SU-DHL-6 (cell line): Measurements from ENCODE around the gene FITM1.

Experiments used
- H2AFZ ChIP-seq: fragments of 200-600 bp; sonication (generic); 2 replicates; pipeline ENCODE4 v1.6.1; 2014; ENCODE audit warnings: low read depth, mild to moderate bottlenecking, moderate library complexity, mixed read lengths, antibody characterized with exemption, low read length; ENCODE audit not compliant: severe bottlenecking
- H3F3A ChIP-seq: fragments of 200-600 bp; shearing (Covaris generic); 2 replicates; pipeline ENCODE4 v1.6.0; 2016; ENCODE audit warnings: antibody characterized with exemption, mild to moderate bottlenecking; ENCODE audit not compliant: insufficient read depth
- H3K27ac ChIP-seq: fragments of 200-600 bp; sonication (generic); 2 replicates; pipeline ENCODE4 v1.5.1; 2016; ENCODE audit warnings: low read depth, mild to moderate bottlenecking, low read length, moderate library complexity, mixed read lengths
- H3K27me3 ChIP-seq: fragments of 200-600 bp; sonication (generic), shearing (Covaris generic); 2 replicates; pipeline ENCODE4 v1.6.0; 2014; ENCODE audit warnings: mild to moderate bottlenecking, low read length
- H3K36me3 ChIP-seq: fragments of 200-600 bp; sonication (generic); 2 replicates; pipeline ENCODE4 v1.6.1; 2014; ENCODE audit warnings: mild to moderate bottlenecking, low read length, mixed read lengths
- H3K4me2 ChIP-seq: fragments of 300-600, 200-600 bp; shearing (Covaris generic), sonication (generic); 2 replicates; pipeline ENCODE4 v1.6.0; 2014; ENCODE audit warnings: low read length, low read depth, mild to moderate bottlenecking; ENCODE audit not compliant: poor library complexity, severe bottlenecking
- H3K4me3 ChIP-seq: fragments of 200-600 bp; sonication (generic); 2 replicates; pipeline ENCODE4 v1.5.1; 2014; ENCODE audit warnings: antibody characterized with exemption, low read length, mild to moderate bottlenecking, mixed read lengths; ENCODE audit not compliant: insufficient read depth, poor library complexity, severe bottlenecking
- H3K79me2 ChIP-seq: fragments of 200-600 bp; sonication (generic); 2 replicates; pipeline ENCODE4 v1.6.1; 2014; ENCODE audit warnings: mild to moderate bottlenecking, low read length, moderate library complexity; ENCODE audit not compliant: insufficient read depth
- H3K9ac ChIP-seq: fragments of 200-600 bp; sonication (generic); 2 replicates; pipeline ENCODE4 v1.7.0; 2014; ENCODE audit warnings: mild to moderate bottlenecking, low read length
- H3K9me2 ChIP-seq: fragments of 200-600 bp; sonication (generic); replicated peaks from 2 replicates; pipeline ENCODE4 v1.6.1; 2014; ENCODE audit warnings: low read length; ENCODE audit not compliant: insufficient read depth
- H3K9me3 ChIP-seq: fragments of 200-600 bp; sonication (generic); 2 replicates; pipeline ENCODE4 v1.6.1; 2014; ENCODE audit warnings: low read length, mixed read lengths; ENCODE audit not compliant: insufficient read depth
- H4K20me1 ChIP-seq: fragments of 200-600 bp; sonication (generic); 2 replicates; pipeline ENCODE4 v1.6.1; 2014; ENCODE audit warnings: low read depth, mild to moderate bottlenecking, antibody characterized with exemption, low read length, moderate library complexity, mixed read lengths
- EZH2phosphoT487 ChIP-seq: fragments of 200-600 bp; sonication (generic), shearing (Covaris generic); conservative IDR thresholded peaks from 2 replicates; pipeline ENCODE4 v1.6.1; 2018; ENCODE audit warnings: mild to moderate bottlenecking, antibody characterized with exemption, low read length, moderate library complexity, mixed read lengths
- TF ChIP-seq, protein P1 (sequence below): fragments of 200-600 bp; sonication (generic); IDR thresholded peaks from one replicate; pipeline ENCODE4 v1.5.1; 2017; ENCODE audit warnings: antibody characterized with exemption, mild to moderate bottlenecking, low read length, moderate library complexity; ENCODE audit not compliant: insufficient read depth, poor library complexity, severe bottlenecking

The FITM1 gene

DNA sequence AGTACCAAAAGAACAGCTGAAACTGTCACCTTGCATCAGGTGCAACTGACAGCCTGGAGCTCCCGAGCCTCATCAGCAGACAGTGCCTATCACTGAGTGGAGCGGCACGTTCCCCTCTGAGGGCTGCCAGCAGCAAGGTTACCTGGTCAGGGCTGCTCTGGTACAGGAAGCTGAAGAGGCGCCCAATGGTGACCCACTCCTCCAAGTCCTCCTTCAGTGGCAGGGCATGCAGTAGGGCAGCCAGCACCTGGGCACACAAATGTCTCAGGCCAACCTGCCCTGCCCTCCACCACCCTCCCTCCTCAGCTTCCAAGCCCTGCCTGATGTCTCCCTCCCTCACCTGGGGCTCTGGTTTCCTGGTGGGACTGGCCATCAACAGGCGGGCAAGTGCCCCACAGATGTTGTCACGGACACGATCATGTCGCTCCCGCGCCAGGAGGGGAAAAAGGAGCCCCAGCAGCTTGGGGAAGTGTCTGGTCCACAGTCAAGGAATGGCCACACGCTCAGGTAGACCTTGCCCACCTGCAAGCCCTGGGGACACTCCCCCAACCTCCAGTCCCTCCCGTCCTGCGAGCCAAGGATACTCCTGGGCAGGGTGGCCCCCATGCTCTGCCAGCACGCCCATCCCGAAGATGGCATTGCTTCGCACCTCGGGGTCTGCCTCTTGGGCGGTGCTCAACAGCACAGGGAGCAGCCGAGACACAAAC, 51.1 kb downstream of the FITM1 start:
- Histone ChIP-seq H3K9me3 (no peaks in the 10 kb centered on the region), H3K4me2 (no peak overlapping the region), H4K20me1 (no peaks in the 10 kb centered on the region), H3K9ac (no peak overlapping the region), H3K27me3 (no peaks in the 10 kb centered on the region), H2AFZ (no peak overlapping the region), H3K79me2 (no peaks in the 10 kb centered on the region), H3K27ac (no peak overlapping the region), H3K36me3 (no peaks in the 10 kb centered on the region), H3F3A (no peaks in the 10 kb centered on the region), H3K9me2 (no peaks in the 10 kb centered on the region), H3K4me3 (no peak overlapping the region)
- TF ChIP-seq, protein P1, sequence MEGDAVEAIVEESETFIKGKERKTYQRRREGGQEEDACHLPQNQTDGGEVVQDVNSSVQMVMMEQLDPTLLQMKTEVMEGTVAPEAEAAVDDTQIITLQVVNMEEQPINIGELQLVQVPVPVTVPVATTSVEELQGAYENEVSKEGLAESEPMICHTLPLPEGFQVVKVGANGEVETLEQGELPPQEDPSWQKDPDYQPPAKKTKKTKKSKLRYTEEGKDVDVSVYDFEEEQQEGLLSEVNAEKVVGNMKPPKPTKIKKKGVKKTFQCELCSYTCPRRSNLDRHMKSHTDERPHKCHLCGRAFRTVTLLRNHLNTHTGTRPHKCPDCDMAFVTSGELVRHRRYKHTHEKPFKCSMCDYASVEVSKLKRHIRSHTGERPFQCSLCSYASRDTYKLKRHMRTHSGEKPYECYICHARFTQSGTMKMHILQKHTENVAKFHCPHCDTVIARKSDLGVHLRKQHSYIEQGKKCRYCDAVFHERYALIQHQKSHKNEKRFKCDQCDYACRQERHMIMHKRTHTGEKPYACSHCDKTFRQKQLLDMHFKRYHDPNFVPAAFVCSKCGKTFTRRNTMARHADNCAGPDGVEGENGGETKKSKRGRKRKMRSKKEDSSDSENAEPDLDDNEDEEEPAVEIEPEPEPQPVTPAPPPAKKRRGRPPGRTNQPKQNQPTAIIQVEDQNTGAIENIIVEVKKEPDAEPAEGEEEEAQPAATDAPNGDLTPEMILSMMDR, result no peak
- no peak for TF ChIP-seq EZH2phosphoT487
